Measurements from ENCODE around the gene SCYL1. TPM values are rescaled to one million over a fixed set of nuclear protein-coding genes. Genes with fewer than 3 reads are reported as not detected.

SCYL1 gene
- total RNA-seq, 2 experiments from 2014 or later = 57.4 to 60.7 TPM

DNA sequence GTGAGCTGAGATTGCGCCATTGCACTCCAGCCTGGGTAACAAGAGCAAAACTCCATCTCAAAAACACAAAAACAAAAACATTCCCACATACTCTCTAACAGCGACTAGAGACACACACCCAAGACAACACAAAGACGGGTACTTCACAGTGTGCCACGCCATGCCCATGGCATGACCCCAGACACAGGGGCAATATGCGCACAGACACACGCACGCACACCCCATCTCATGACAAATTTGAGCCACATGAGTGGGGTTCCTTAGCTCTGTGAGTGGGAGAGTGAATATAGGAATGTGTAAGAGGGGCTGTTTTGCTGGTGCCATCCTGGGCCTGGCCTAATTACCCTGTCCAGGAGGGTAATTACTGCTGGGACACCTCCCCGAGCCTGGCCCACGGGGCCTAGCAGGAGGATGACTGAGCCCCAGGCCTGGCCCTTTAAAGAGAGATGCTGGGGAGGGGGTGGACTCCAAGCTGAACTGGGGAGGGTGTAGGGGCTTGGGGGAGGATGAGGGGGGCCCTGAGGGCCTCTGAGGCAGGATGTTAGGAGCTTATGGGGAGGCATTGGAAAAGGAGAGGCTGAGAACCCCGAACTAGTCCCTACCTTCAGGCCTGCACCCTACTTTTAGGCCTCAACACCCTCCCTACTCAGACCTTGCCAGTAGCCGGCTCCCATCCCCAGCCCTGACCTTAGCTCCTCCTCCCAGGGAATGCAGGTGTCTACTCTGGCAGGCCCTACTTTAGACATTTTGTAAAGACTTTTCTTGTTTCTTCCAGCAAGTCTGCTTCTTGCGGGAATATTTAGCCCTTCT, 31.8 kb downstream of the SCYL1 start:
- peak overlapping the region; percentile 63 for H3K4me3 ChIP-seq (ENCODE audit: low read length)
- DNase-seq = peak in 1 of 14 experiments; percentile 36
- ChIA-PET CTCF (interaction anchor here (0.9 to 4.0 kb wide), 4 partner anchors 9 to 32 kb away, joined by 3 to 21 read pairs (median 4); no protein-coding TSS in a partner anchor), POLR2A (interaction anchor here (0.7 to 3.4 kb wide), 10 partner anchors 9 to 59 kb away, joined by 3 to 23 read pairs (median 4); partner anchors contain the start of genes EHBP1L1, FAM89B, PCNX3 and ZNRD2)
- peak overlapping the region; percentile 87 for H3K27ac Mint-ChIP-seq
- TF ChIP-seq, protein P1, sequence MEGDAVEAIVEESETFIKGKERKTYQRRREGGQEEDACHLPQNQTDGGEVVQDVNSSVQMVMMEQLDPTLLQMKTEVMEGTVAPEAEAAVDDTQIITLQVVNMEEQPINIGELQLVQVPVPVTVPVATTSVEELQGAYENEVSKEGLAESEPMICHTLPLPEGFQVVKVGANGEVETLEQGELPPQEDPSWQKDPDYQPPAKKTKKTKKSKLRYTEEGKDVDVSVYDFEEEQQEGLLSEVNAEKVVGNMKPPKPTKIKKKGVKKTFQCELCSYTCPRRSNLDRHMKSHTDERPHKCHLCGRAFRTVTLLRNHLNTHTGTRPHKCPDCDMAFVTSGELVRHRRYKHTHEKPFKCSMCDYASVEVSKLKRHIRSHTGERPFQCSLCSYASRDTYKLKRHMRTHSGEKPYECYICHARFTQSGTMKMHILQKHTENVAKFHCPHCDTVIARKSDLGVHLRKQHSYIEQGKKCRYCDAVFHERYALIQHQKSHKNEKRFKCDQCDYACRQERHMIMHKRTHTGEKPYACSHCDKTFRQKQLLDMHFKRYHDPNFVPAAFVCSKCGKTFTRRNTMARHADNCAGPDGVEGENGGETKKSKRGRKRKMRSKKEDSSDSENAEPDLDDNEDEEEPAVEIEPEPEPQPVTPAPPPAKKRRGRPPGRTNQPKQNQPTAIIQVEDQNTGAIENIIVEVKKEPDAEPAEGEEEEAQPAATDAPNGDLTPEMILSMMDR (IDR thresholded peaks at IDR 0.05) = no peak
- peaks cover 4% of the 10 kb centered on the region for H3K36me3 ChIP-seq (ENCODE audit: insufficient read depth, low read length)
- H3K4me3 Mint-ChIP-seq = peak overlapping the region; percentile 94
- H3K9me3 Mint-ChIP-seq = no peaks in the 10 kb centered on the region
- peaks cover 73% of the 10 kb centered on the region for H3K4me1 Mint-ChIP-seq (ENCODE audit: low read depth)
- no peak for ATAC-seq (ENCODE audit: poor library complexity)
- H3K36me3 Mint-ChIP-seq (ENCODE audit: low read depth) = peaks cover 22% of the 10 kb centered on the region
- peak overlapping the region; percentile 70 for H3K27ac ChIP-seq (ENCODE audit: low read depth in 1 of 2, low read length in 2 of 2)
- no peaks in the 10 kb centered on the region for H3K9me3 ChIP-seq (ENCODE audit: control insufficient read depth in 1 of 2, insufficient read depth in 1 of 2, low read length in 2 of 2)
- H3K27me3 Mint-ChIP-seq = no peaks in the 10 kb centered on the region
- intact Hi-C loops (cut with DNase I, micrococcal nuclease) = no loop called here
- H3K27me3 ChIP-seq (ENCODE audit: control insufficient read depth in 1 of 2, insufficient read depth in 2 of 2, low read length in 2 of 2) = no peaks in the 10 kb centered on the region
- peaks cover 86% of the 10 kb centered on the region for H3K4me1 ChIP-seq (ENCODE audit: insufficient read depth, low read length)

DNA sequence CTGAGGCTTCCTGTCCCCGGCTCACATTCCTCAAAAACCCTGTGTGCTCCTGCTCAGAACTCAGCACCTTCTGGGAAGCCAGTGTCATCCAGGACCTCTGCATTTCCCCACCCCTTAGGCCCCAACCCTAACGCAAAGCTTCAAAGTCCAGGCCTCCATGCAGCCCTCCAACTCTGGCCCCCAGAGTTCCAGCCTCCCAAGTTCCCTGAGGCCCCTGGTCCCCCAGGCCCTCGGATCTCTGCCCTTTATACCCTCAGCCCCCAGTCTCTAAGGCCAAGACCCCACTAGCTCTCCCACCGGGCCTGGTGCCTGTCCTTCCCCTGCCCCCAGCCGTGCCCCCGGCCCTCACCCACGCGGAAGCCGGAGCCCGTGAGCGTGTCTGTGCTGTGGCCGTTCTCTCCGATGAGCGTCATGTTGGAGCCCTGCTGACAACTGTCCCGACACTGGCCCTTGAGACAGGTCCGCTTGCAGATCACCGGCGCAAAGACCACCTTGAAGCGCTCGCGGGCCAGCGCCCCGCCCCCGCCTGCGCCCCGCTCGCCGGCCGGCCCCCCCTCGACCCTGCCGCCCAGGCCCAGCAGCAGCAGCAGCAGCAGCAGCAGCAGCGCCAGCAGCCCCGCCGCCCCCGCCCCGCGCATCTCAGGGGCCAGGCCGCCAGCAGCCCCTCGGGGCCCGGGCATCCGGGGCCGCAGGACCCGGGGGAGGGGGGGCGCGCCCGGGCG, 32.6 kb downstream of the SCYL1 start:
- CTCF ChIA-PET = interaction anchor here (0.9 to 4.0 kb wide), 4 partner anchors 9 to 31 kb away, joined by 3 to 21 read pairs (median 4); no protein-coding TSS in a partner anchor
- intact Hi-C loops (cut with DNase I, micrococcal nuclease) = no loop called here
- ATAC-seq (ENCODE audit: poor library complexity) (no peak), DNase-seq (peak in 2 of 14 experiments; percentile 45 to 48)
- H3K9me3 ChIP-seq (ENCODE audit: control insufficient read depth in 1 of 2, insufficient read depth in 1 of 2, low read length in 2 of 2) = no peaks in the 10 kb centered on the region
- H3K4me3 ChIP-seq (ENCODE audit: low read length) = peak overlapping the region; percentile 63
- peaks cover 14% of the 10 kb centered on the region for H3K36me3 Mint-ChIP-seq (ENCODE audit: low read depth)
- H3K27ac Mint-ChIP-seq = peak overlapping the region; percentile 87
- H3K27me3 Mint-ChIP-seq = no peaks in the 10 kb centered on the region
- H3K9me3 Mint-ChIP-seq = no peaks in the 10 kb centered on the region
- POLR2A ChIA-PET = interaction anchor here (1.0 to 3.4 kb wide), 8 partner anchors 8 to 19 kb away, joined by 3 to 23 read pairs (median 6); partner anchors contain the start of genes EHBP1L1, FAM89B and ZNRD2
- peak overlapping the region; percentile 94 for H3K4me3 Mint-ChIP-seq
- TF ChIP-seq, protein P1 (IDR thresholded peaks at IDR 0.05) = no peak
- H3K36me3 ChIP-seq (ENCODE audit: insufficient read depth, low read length) = no peaks in the 10 kb centered on the region
- H3K27ac ChIP-seq (ENCODE audit: low read depth in 1 of 2, low read length in 2 of 2) = peak overlapping the region; percentile 70
- peaks cover 81% of the 10 kb centered on the region for H3K4me1 ChIP-seq (ENCODE audit: insufficient read depth, low read length)
- H3K27me3 ChIP-seq (ENCODE audit: control insufficient read depth in 1 of 2, insufficient read depth in 2 of 2, low read length in 2 of 2) = no peaks in the 10 kb centered on the region
- peaks cover 66% of the 10 kb centered on the region for H3K4me1 Mint-ChIP-seq (ENCODE audit: low read depth)

All from CD4-positive, alpha-beta T cell (primary cell).